HepG2 (cell line): Measurements from ENCODE around the gene DALRD3. TPM values are rescaled to one million over a fixed set of nuclear protein-coding genes. Genes with fewer than 3 reads are reported as not detected.

Source experiments
- ARID2 ChIP-seq: sonication (generic); formaldehyde crosslinking; IDR thresholded peaks from 2 replicates; pipeline ENCODE4 v1.8.1; 2022; ENCODE audit warnings: mild to moderate bottlenecking, missing genetic modification reagents, borderline replicate concordance
- BATF2 ChIP-seq: sonication (generic); formaldehyde crosslinking; IDR thresholded peaks from 2 replicates; pipeline ENCODE4 v1.8.0; 2022; ENCODE audit warnings: mild to moderate bottlenecking, missing genetic modification reagents, moderate library complexity
- DMTF1 ChIP-seq: sonication (generic); formaldehyde crosslinking; IDR thresholded peaks from 2 replicates; pipeline ENCODE4 v1.4.0; 2020; ENCODE audit warnings: mild to moderate bottlenecking, missing genetic modification reagents
- HDAC1 ChIP-seq: sonication (generic); formaldehyde crosslinking; IDR thresholded peaks from 2 replicates; pipeline ENCODE4 v1.5.1; 2020; ENCODE audit warnings: mild to moderate bottlenecking, missing genetic modification reagents
- MED1 ChIP-seq: sonication (generic); formaldehyde crosslinking; IDR thresholded peaks from 2 replicates; pipeline ENCODE4 v1.4.0; 2020; ENCODE audit warnings: missing genetic modification reagents
- POGZ ChIP-seq: sonication (generic); formaldehyde crosslinking; IDR thresholded peaks from 2 replicates; pipeline ENCODE4 v1.4.0; 2020; ENCODE audit warnings: mild to moderate bottlenecking, missing genetic modification reagents
- PPARG ChIP-seq: conservative IDR thresholded peaks from 2 replicates; pipeline ENCODE4 v1.6.1; 2016; ENCODE audit warnings: missing biosample characterization, missing genetic modification reagents
- RBFOX2 ChIP-seq: fragments of 200-400 bp; formaldehyde crosslinking; IDR thresholded peaks from 2 replicates; pipeline ENCODE4 v1.6.1; 2017; ENCODE audit warnings: low read depth, mild to moderate bottlenecking, low read length
- RCOR2 ChIP-seq: IDR thresholded peaks from 2 replicates; pipeline ENCODE4 v1.6.1; 2016; ENCODE audit warnings: missing biosample characterization, missing genetic modification reagents
- REST ChIP-seq, 2 experiments: IDR thresholded peaks; 2 replicates each; pipeline ENCODE4 v1.6.1; 2011 to 2012; ENCODE audit warnings: low read length in 2 of 2, borderline replicate concordance in 1 of 2, low read depth in 1 of 2, mild to moderate bottlenecking in 1 of 2, moderate library complexity in 1 of 2
- RORA ChIP-seq: sonication (generic); formaldehyde crosslinking; IDR thresholded peaks from 2 replicates; pipeline ENCODE4 v1.5.0; 2020; ENCODE audit warnings: mild to moderate bottlenecking, missing genetic modification reagents, moderate library complexity
- THYN1 ChIP-seq: sonication (generic); formaldehyde crosslinking; IDR thresholded peaks from 2 replicates; pipeline ENCODE4 v1.8.1; 2023; ENCODE audit warnings: low read depth, mild to moderate bottlenecking, moderate library complexity, missing genetic modification reagents, borderline replicate concordance
- TMF1 ChIP-seq: sonication (generic); formaldehyde crosslinking; IDR thresholded peaks from 2 replicates; pipeline ENCODE4 v1.8.1; 2022; ENCODE audit warnings: low read depth, missing genetic modification reagents
- TOPORS ChIP-seq: sonication (generic); formaldehyde crosslinking; IDR thresholded peaks from 2 replicates; pipeline ENCODE4 v1.8.0; 2023; ENCODE audit warnings: mild to moderate bottlenecking, missing genetic modification reagents
- YEATS4 ChIP-seq: sonication (generic); formaldehyde crosslinking; IDR thresholded peaks from 2 replicates; pipeline ENCODE4 v1.4.0; 2020; ENCODE audit warnings: missing genetic modification reagents, borderline replicate concordance
- ZKSCAN8 ChIP-seq: IDR thresholded peaks from 2 replicates; pipeline ENCODE4 v1.6.1; 2016; ENCODE audit warnings: borderline replicate concordance, missing genetic modification reagents, missing compliant biosample characterization
- ZNF33A ChIP-seq: sonication (generic); formaldehyde crosslinking; IDR thresholded peaks from 2 replicates; pipeline ENCODE4 v1.5.1; 2020; ENCODE audit warnings: missing genetic modification reagents, mild to moderate bottlenecking, moderate library complexity, borderline replicate concordance
- ZNF446 ChIP-seq: sonication (generic); formaldehyde crosslinking; IDR thresholded peaks from 2 replicates; pipeline ENCODE4 v1.5.0; 2020; ENCODE audit warnings: mild to moderate bottlenecking, missing genetic modification reagents
- ZNF576 ChIP-seq: sonication (generic); formaldehyde crosslinking; IDR thresholded peaks from 2 replicates; pipeline ENCODE4 v1.4.0; 2020; ENCODE audit warnings: mild to moderate bottlenecking, missing genetic modification reagents
- ZNF580 ChIP-seq: IDR thresholded peaks from 2 replicates; pipeline ENCODE4 v1.6.1; 2016; ENCODE audit warnings: low read depth, borderline replicate concordance
- ZNF713 ChIP-seq: sonication (generic); formaldehyde crosslinking; IDR thresholded peaks from 2 replicates; pipeline ENCODE4 v1.4.0; 2020; ENCODE audit warnings: mild to moderate bottlenecking, missing genetic modification reagents
- ZNF781 ChIP-seq: sonication (generic); formaldehyde crosslinking; IDR thresholded peaks from 2 replicates; pipeline ENCODE4 v1.5.1; 2020; ENCODE audit warnings: borderline replicate concordance, mild to moderate bottlenecking, missing genetic modification reagents; ENCODE audit errors: not compliant biosample characterization
- polyA plus RNA-seq, 8 experiments: library from polyadenylated mRNA; depleted of rRNA in 3 of 8; stranded (reverse) in 7 of 8; unstranded in 1 of 8; fragments of >200 nt; fragmentation: Illumina TruSeq in 4 of 8; extraction: Trizol in 4 of 8; gene quantifications; 2 replicates each; pipeline versions ENCODE4 v1.2.1 to v1.2.3, GENCODE V29; 2011 to 2016; ENCODE audit warnings: low read depth in 4 of 8, missing spikeins in 1 of 8, mixed read lengths in 1 of 8; ENCODE audit not compliant: insufficient read depth in 1 of 8
- total RNA-seq, 5 experiments: library from RNA; depleted of rRNA; stranded (reverse); fragments of >200 nt; fragmentation: Illumina TruSeq; extraction: Trizol; gene quantifications; 2 replicates each; pipeline ENCODE4 v1.2.3, GENCODE V29; 2016; ENCODE audit warnings: low read depth in 1 of 5

The DALRD3 gene
- total and polyA plus RNA-seq, 2 of the 13 experiments (the other 11 are each of a cell fraction or from before 2014, with no cell fraction given) = 19.9 to 36.5 TPM

- TF ChIP-seq ZNF580 (CRISPR knock-in tag) (peak; percentile 80; the same call in 1 of the 2 replicates), ZNF713 (CRISPR knock-in tag) (no peak), ZKSCAN8 (CRISPR knock-in tag) (0 out of 2 replicates have a peak, but pooled peaks have one; percentile 88), ZNF446 (CRISPR knock-in tag) (peak; percentile 86; the same call in 1 of the 2 replicates), TMF1 (CRISPR knock-in tag) (no peak), BATF2 (CRISPR knock-in tag) (no peak), MED1 (peak; percentile 86), YEATS4 (CRISPR knock-in tag) (peak; percentile 88), ZNF781 (CRISPR knock-in tag) (peak; percentile 97), ZNF576 (CRISPR knock-in tag) (peak; percentile 70; the same call in 1 of the 2 replicates), RCOR2 (CRISPR knock-in tag) (no peak), THYN1 (CRISPR knock-in tag) (no peak), RBFOX2 (peak; percentile 98), DMTF1 (no peak), HDAC1 (CRISPR knock-in tag) (peak; percentile 96), ZNF33A (CRISPR knock-in tag) (no peak), PPARG (peak; percentile 44; the same call in 1 of the 2 replicates), POGZ (peak; percentile 85), TOPORS (CRISPR knock-in tag) (no peak), ARID2 (CRISPR knock-in tag) (peak; percentile 39; the same call in 1 of the 2 replicates), REST (IDR thresholded peaks at IDR 0.05; ENCODE audit: borderline replicate concordance in 1 of 2, low read depth in 1 of 2, low read length in 2 of 2) (peak in 1 of 2 experiments; percentile 38; a peak in 1 of 4 replicates), RORA (no peak)
Measured at GRCh38 chr3:49028673-49029562, 10.5 kb upstream of the DALRD3 start, which contains the start of gene IMPDH2 (continued).
